Sigmoid colon (tissue), 7 donors: Measurements from ENCODE around the gene ATXN7L2. TPM values are rescaled to one million over a fixed set of nuclear protein-coding genes. Genes with fewer than 3 reads are reported as not detected.

Source experiments
- DNase-seq: peaks from one replicate; pipeline ENCODE4 v3.0.0-alpha.2; 2019
- H3K27ac ChIP-seq, 4 donors: fragments of 200-600 bp; sonication (generic); one replicate each; pipeline ENCODE4 v1.5.1; 2016 to 2019; ENCODE audit warnings: mild to moderate bottlenecking in 1 of 4
- H3K27me3 ChIP-seq, 3 donors: fragments of 200-600 bp; sonication (generic); one replicate each; pipeline ENCODE4 v1.5.1; 2019; ENCODE audit warnings: mild to moderate bottlenecking in 1 of 3
- H3K36me3 ChIP-seq, 4 donors: fragments of 200-600 bp; sonication (generic); one replicate each; pipeline ENCODE4 v1.5.1; 2016 to 2019
- H3K4me1 ChIP-seq, 4 donors: fragments of 200-600 bp; sonication (generic); one replicate each; pipeline ENCODE4 v1.5.1; 2017 to 2019
- H3K4me3 ChIP-seq, 4 donors: fragments of 200-600 bp; sonication (generic); one replicate each; pipeline ENCODE4 v1.5.1; 2017 to 2019; ENCODE audit warnings: mild to moderate bottlenecking in 2 of 4, moderate library complexity in 1 of 4
- H3K9me3 ChIP-seq, 4 donors: fragments of 200-600 bp in 3 of 4; sonication (generic) in 3 of 4; one replicate each; pipeline versions ENCODE4 v1.5.1 to v1.6.1; 2013 to 2019
- CTCF ChIP-seq, 4 experiments: fragments of 450-650 bp in 3 of 4; fragments of 200-600 bp in 1 of 4; IDR thresholded peaks; one replicate each; pipeline ENCODE4 v1.5.1; 2016 to 2019; ENCODE audit warnings: antibody characterized with exemption in 4 of 4, mild to moderate bottlenecking in 3 of 4, moderate library complexity in 2 of 4
- EP300 ChIP-seq, 4 donors: sonication (generic); formaldehyde crosslinking; IDR thresholded peaks; one replicate each; pipeline ENCODE4 v1.6.1; 2017; ENCODE audit warnings: antibody characterized with exemption in 4 of 4
- POLR2A ChIP-seq, 2 donors: fragments of 450-650 bp; IDR thresholded peaks; one replicate each; pipeline ENCODE4 v1.6.1; 2016; ENCODE audit warnings: antibody characterized with exemption in 2 of 2, mild to moderate bottlenecking in 2 of 2, moderate library complexity in 2 of 2
- POLR2AphosphoS5 ChIP-seq, 4 donors: sonication (generic); formaldehyde crosslinking; IDR thresholded peaks; one replicate each; pipeline ENCODE4 v1.6.1; 2017; ENCODE audit warnings: antibody characterized with exemption in 4 of 4
- WGBS, 2 donors: extraction: QIAGEN DNeasy Blood & Tissue Kit; methylation state at CpG; one replicate each; pipeline ENCODE4 v1.1.7; 2013; 5-methylcytosine and 5-hydroxymethylcytosine counted together
- intact Hi-C: fragments of 100-400 bp; cut with DNase I; formaldehyde crosslinking; loops from one replicate; pipeline ENCODE4 v1.15.1; 2023
- polyA plus RNA-seq, 3 donors: library from polyadenylated mRNA; stranded (reverse); fragments of 200-250 nt; gene quantifications; one replicate each; pipeline ENCODE4 v1.2.3, GENCODE V29; 2013
- total RNA-seq, 4 donors: library from RNA; depleted of rRNA; stranded (reverse); fragments of >200 nt; gene quantifications; one replicate each; pipeline ENCODE4 v1.1.0, GENCODE V29; 2016
- donor health status: healthy with polysubstance abuse.
- donor health status: Bipolar disorder and iron deficiency.
- donor health status: healthy.

The ATXN7L2 gene
- total and polyA plus RNA-seq, 7 donors, result 1.8 to 12.2 (median 2.5) TPM

GRCh38 chr1:109513110-109513710 lies 29.5 kb downstream of the ATXN7L2 start:
- TF ChIP-seq POLR2A (IDR thresholded peaks at IDR 0.05) (no peak), POLR2AphosphoS5 (IDR thresholded peaks at IDR 0.05) (peak in 2 of 4 donors; percentile 29 to 56)
- H3K9me3 ChIP-seq, result no peaks in the 10 kb centered on the region
- H3K27me3 ChIP-seq, result no peaks in the 10 kb centered on the region
- 78 to 80% methylated on average over 2 of the region's 2 CpGs for WGBS, 2 donors
- intact Hi-C loops, result no loop called here
- H3K36me3 ChIP-seq, result no peaks in the 10 kb centered on the region
- no peak overlapping the region for H3K4me3 ChIP-seq
- DNase-seq, result no peak
- peaks cover 0 to 26% (median 21%) of the 10 kb centered on the region in 4 donors for H3K4me1 ChIP-seq
- H3K27ac ChIP-seq, result peak overlapping the region in 2 of 4 donors; percentile 58 to 61

GRCh38 chr1:109514846-109515245 lies 31.1 kb downstream of the ATXN7L2 start:
- no peaks in the 10 kb centered on the region for H3K27me3 ChIP-seq
- H3K27ac ChIP-seq, result no peak overlapping the region
- no peaks in the 10 kb centered on the region for H3K36me3 ChIP-seq
- H3K9me3 ChIP-seq, result no peaks in the 10 kb centered on the region
- TF ChIP-seq EP300 (IDR thresholded peaks at IDR 0.05) (no peak), POLR2A (IDR thresholded peaks at IDR 0.05) (no peak), POLR2AphosphoS5 (IDR thresholded peaks at IDR 0.05) (no peak), CTCF (IDR thresholded peaks at IDR 0.05) (no peak)
- no peak for DNase-seq
- H3K4me1 ChIP-seq, result peaks cover 0 to 16% (median 9%) of the 10 kb centered on the region in 4 donors
- intact Hi-C loops, result no loop called here
- 86 to 89% methylated on average over 3 of the region's 3 CpGs for WGBS, 2 donors
- no peak overlapping the region for H3K4me3 ChIP-seq

GRCh38 chr1:109516872-109517271 lies 33.2 kb downstream of the ATXN7L2 start:
- peaks cover 0 to 8% (median 0%) of the 10 kb centered on the region in 4 donors for H3K4me1 ChIP-seq
- TF ChIP-seq EP300 (IDR thresholded peaks at IDR 0.05) (no peak), POLR2A (IDR thresholded peaks at IDR 0.05) (no peak), CTCF (IDR thresholded peaks at IDR 0.05) (no peak), POLR2AphosphoS5 (IDR thresholded peaks at IDR 0.05) (no peak)
- intact Hi-C loops, result no loop called here
- no peaks in the 10 kb centered on the region for H3K9me3 ChIP-seq
- no peaks in the 10 kb centered on the region for H3K36me3 ChIP-seq
- H3K27me3 ChIP-seq, result no peaks in the 10 kb centered on the region
- no peak overlapping the region for H3K4me3 ChIP-seq
- no peak overlapping the region for H3K27ac ChIP-seq
- 26 to 71% methylated on average over 5 of the region's 5 CpGs for WGBS, 2 donors
- DNase-seq, result no peak

- peak; percentile 3 for DNase-seq
- Histone ChIP-seq H3K4me1 (peaks cover 0 to 8% (median 0%) of the 10 kb centered on the region in 4 donors), H3K9me3 (no peaks in the 10 kb centered on the region), H3K27me3 (no peaks in the 10 kb centered on the region), H3K36me3 (no peaks in the 10 kb centered on the region), H3K27ac (no peak overlapping the region), H3K4me3 (no peak overlapping the region)
- TF ChIP-seq POLR2AphosphoS5 (IDR thresholded peaks at IDR 0.05), result no peak
- TF ChIP-seq CTCF (IDR thresholded peaks at IDR 0.05), result no peak
- intact Hi-C loops, result no loop called here
- WGBS, 2 donors, result 67 to 91% methylated on average over 5 of the region's 5 CpGs
Observed at GRCh38 chr1:109517337-109517736, 33.6 kb downstream of the ATXN7L2 start.

- no peak overlapping the region for H3K27ac ChIP-seq
- DNase-seq, result no peak
Observed at GRCh38 chr1:109521002-109521951, 37.6 kb downstream of the ATXN7L2 start.

More at GRCh38 chr1:109521002-109521951, 37.6 kb downstream of the ATXN7L2 start:
- H3K4me3 ChIP-seq, result no peak overlapping the region
- WGBS, 2 donors, result 79 to 82% methylated on average over 14 of the region's 14 CpGs
- H3K27me3 ChIP-seq, result no peaks in the 10 kb centered on the region
- intact Hi-C loops, result no loop called here
- H3K9me3 ChIP-seq, result no peaks in the 10 kb centered on the region
- H3K4me1 ChIP-seq, result no peaks in the 10 kb centered on the region
- no peaks in the 10 kb centered on the region for H3K36me3 ChIP-seq
- TF ChIP-seq POLR2A (IDR thresholded peaks at IDR 0.05) (no peak), POLR2AphosphoS5 (IDR thresholded peaks at IDR 0.05) (no peak), EP300 (IDR thresholded peaks at IDR 0.05) (no peak), CTCF (IDR thresholded peaks at IDR 0.05) (no peak)
